Inferior parietal cortex (tissue), 1 donor: ENCODE data around the gene KIF1A.

ENCODE experiments used
- DNase-seq: peaks from one replicate; pipeline ENCODE4 v3.0.0-alpha.2; 2016; ENCODE audit errors: extremely low spot score

KIF1A gene

DNA sequence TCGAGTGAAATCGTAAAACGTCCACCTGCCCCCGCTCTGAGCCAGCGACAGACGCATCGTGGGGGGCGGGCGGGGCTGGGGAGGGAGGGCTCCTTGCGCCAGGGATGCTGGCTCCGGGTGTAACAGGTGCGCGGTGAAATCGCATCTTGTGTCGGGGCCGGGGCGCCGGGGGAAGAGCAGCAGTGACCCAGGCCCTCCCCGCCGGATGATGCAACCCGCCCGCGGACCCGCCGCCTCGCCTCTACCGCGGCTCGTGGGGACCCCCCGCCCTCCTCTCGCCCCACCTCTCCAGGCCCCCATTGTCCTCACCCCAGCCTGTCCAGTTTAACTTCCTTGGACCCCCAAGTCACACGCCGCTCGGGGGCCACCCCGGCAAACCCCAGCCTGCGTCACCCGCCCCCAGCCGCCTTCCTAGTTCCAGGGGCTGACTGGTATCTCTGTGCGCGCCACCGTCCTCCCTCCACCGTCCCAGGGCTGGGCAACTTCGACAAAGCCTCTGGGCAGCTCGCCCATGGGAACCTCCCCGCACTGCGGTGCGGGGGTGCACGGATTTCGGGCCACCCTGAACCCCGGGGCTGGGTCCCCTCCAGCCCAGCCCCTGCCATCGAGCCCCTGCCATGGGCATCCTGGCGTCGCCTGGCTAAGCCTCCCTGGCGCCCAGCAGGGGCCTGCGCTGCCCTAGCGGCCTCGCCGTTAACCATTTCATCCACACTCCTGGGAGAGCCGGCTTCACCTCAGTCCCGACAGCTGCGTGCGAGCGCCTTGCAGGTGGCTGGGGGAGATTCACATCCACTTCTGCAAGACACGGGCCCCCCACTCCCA is 799 bp upstream of the KIF1A start:
- DNase-seq = no peak

GRCh38 chr2:240819126-240819857 is 727 bp downstream of the KIF1A start:
- DNase-seq = no peak

DNA sequence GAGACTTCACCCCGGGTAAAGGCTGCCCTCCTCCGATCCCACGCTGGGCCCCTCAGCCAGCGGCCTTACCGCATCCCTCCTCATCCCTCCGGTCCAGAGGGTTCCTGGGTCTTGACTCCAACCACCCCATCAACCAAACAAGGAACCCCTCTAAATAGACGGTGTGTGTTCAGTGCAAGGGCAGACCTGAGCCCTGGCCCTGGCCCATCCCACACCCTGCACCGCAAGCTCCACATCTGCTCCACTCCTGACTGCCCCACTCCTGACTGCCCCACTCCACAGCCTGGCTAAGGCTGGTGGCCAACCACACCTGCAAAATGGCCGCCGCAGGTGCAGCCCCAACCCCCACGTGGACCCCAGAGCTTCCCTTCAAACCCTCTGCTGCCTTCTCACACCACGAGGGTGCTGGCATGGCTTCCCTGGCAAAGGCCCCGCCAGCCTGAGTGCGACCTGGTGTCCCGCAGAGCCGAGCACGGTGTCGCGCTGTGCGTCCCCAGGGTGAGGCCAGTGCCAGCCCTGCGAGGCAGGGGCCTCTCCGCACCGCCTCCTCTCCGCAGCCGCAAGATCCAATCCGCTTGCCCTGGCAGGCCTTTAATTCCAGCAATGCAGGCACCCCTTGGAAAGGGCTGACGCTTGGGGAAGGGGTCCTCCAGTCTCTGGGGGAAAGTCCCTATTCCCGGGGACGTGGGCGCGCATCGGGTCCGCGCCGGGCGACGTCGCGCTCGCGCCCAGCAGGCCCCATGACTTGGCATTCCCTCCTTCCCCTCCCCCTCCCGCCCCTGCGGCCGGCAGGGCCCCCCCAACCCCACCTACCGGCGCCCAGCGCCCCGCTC is 1.5 kb downstream of the KIF1A start:
- DNase-seq = no peak

- DNase-seq = no peak
Measured at GRCh38 chr2:240817496-240818292, 2.3 kb downstream of the KIF1A start.

DNA sequence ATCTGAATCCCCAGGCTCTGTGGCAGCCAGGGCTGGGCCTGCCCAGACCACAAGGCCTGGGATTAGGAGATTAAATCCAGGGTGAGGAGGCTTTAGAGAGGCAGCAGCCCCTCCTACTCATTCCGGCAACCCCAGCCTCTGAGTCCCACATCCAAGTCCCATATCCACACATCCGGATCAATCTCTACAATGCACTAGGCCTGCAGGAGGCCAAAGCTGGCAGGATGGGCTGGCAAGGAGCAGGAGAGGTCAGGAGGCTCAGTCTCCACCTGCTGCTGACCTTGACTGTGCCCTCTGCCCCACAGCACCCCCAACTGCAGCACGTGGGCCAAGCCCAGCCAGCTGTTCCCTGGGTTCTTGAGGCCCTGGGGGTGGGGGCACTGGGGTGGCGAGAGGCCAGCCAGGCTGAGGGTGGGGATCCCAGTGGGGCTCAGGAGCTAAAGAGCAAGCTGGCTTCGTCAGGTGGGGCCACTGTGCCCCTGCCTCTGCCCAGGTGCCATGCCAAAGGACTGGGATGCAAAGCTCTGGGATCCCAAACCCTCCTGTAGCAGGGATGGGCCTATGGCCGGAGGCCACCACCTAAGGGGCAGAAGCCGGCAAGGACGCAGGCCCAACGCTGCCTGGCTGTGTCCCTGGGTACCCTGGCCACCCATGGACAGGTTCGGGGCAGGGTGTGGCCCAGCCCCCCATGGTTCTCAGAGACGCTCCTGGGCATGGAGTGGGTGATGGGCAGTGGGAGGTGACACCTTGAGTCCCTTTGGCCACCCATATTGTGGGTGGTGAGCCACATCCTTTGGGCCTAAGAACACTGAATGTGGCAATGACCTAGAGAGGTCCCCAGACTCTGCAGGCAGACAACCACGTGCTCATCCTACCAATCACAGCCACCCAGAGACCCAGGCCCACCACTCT is 3.2 kb downstream of the KIF1A start:
- DNase-seq = no peak

GRCh38 chr2:240815761-240816583 is 4.0 kb downstream of the KIF1A start:
- DNase-seq = no peak

DNA sequence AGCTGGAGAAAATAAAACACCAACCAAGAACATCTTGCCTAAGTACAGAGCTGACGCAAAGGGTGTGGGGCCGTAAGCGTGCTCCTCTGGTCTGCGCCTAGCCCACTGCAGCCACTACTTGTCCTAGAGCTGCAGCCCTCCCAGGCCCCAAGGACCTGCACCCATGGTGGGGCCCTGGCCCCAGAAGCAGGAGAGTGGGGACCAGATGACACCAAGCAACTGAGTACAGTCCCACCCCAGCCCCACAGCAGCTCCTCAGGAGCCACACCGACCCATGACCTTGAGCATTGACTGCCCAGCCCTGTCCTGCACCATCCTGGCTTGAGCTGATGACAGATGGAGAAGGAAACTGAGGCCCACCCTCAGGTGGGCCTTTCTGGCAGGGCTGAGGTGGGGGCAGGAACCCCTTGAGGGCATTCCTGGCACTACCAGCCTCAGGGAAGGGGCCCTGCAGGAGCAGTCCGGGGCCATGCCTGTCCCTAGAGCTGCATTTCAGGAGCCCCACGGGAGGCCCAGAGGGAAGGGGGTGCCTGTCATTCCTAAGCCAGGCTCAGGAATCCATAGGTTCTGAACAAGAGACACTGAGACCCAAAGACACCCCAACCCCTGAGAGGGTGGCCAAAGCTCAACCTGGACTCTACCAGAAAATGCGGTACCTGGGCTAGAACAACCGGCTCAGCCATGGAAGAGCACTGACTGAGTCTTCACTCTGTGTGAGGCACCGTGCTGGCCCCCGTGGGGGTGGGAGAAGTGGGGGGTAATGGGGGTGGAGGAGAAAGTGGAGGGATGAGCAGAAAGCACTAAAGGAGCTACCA is 4.9 kb downstream of the KIF1A start:
- DNase-seq = no peak

GRCh38 chr2:240814280-240814679 is 5.7 kb downstream of the KIF1A start:
- DNase-seq = no peak

DNA sequence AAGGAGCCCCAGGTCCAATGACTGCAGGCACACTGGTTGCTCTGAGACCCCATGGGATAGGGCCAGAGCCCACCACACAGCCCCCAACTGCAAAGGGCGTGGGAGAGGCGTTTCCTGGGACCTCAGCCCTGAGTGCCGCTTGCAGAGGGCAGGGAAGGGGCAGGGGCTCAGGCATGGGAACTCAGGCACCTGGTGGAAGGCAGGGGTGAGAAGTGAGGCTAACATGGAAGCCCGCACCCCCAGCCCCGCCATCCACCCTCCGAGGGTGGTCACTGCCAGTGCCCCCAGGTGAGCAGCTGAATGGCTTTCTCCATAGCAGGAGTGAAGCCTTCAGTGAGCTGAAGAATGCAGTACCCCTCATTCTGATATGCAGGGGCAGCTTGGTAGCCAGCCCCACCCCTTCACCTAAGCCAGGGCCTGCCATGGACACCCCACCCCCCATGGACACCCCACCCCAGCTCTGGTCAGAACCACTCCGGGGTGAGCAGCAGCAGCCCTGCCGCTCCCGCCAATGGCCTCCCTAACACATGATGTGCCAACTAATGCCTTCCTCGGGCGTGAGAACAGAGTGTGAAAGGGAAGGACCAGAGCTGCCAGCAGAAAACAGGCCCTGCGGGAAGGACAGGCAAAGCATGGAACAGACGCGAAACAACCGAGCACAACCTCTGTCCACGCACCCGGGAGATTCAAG is 6.6 kb downstream of the KIF1A start:
- DNase-seq = no peak

GRCh38 chr2:240812721-240813120 is 7.3 kb downstream of the KIF1A start:
- DNase-seq = no peak

- DNase-seq = no peak
Measured at GRCh38 chr2:240812301-240812680, 7.7 kb downstream of the KIF1A start.

DNA sequence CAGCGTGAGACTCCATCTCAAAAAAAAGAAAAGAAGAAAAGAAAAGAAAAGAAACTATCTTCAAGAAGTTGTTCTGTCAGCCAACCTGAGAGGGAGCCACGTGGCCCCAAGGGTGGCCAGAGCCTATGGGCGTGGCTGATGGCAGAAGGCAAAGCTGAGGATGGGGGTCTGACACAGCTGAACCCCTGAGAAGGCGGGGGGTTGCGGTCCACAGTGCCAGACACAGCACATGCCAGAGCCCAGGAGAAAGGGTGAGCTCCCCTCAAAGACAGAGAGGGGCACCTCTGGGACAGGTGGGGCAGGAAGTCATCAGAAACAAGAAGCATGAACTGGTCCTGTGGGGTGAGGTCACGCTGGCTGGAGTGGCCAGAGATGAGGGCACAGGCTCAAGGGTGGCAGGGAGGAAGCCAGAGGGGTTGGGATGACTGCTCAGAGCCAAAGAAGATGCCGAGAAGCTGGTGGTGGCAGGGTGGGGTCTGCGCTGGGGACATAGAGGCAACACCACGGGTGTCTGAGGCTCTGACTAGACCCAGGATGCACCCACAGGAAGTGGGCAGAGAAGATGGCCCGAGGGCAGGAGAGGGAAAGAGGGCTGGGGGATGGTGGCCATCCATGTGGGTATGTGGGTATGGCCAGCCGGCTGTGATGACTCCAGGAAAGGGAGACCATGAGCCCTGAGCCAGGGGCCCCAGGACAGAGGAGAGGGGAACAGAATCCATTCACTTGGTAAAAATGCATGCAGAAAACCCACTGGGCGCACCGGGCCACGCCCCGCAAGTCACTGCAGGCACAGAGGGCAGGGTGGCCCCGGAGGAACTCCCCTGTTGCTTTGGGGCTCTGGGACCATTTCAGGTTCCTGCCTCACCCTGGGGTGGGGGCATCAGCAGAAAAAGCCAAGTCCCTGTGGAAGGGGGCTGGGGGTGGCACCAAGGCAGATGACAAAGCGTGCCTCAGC is 8.4 kb downstream of the KIF1A start:
- DNase-seq = no peak

- DNase-seq = no peak
Measured at GRCh38 chr2:240810621-240811020, 9.4 kb downstream of the KIF1A start.

- DNase-seq = no peak
Measured at GRCh38 chr2:240810199-240810598, 9.8 kb downstream of the KIF1A start.

DNA sequence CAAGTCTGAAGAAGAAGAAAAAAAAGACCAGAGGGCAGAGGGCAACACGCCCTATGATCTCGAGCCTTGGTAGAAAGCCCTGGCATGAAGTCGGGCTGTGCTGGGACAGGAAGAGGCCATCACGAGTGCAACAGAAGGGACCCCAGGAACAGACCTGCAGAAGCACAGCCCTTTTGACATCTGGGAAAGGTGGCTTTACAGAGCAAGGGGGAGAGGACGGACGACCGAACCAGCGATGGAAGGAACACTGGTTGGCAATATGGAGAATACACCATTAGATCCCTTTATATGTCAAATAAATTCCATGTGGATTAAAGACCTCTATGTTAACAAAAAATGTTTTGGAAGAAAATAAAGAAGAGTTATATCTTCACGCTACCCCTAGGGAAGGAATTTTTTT is 10.7 kb downstream of the KIF1A start:
- DNase-seq = no peak

DNA sequence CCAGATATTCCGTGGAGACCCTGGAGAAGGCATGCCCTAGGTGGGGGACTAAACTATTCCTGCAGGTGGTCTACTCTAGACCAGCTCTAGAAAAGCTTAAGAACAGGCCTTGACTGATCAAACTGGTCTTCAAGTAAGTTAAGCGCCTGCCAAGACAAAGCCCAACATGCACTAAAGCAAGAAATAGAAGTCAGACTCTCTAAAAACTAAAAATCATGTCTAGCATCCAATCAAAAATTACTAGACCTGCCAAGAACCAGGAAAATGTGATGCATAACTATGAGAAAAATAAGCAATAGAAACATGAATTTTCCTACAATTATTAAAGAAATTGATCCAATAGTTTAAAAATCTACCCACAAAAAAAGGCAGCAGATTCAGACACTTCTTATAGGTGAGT is 13.6 kb downstream of the KIF1A start:
- no peak for DNase-seq

DNA sequence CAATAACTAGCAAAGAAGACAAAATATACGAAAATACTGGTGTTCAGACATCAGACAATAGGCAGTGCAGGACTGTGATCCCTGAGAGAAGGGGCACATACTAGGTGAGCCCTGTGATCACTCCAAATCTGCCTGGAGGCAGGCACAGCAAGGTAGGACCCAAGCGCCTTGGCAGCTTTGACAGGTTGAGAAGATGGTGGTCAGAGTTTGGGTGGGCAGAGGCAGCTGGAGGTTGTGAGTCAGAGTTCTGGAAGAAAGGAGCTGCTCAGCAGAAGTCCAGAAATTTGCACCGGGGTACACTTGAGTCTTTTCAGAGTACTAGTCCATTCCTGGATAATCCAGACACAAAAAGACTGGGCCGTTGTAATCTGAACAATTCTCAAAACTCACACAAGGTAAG is 14.0 kb downstream of the KIF1A start:
- DNase-seq = no peak
